Measurements from ENCODE around the gene SPATC1L. TPM values are rescaled to one million over a fixed set of nuclear protein-coding genes. Genes with fewer than 3 reads are reported as not detected.
A peak's percentile ranks its signal among the peaks of the same experiment; 100 is the strongest.

The SPATC1L gene
- total RNA-seq, 1 donor from 2014 or later, result 14.1 TPM

GRCh38 chr21:46165098-46165497 lies 19.2 kb downstream of the SPATC1L start:
- Mint-ChIP-seq H3K36me3 (ENCODE audit: low read depth) (peaks cover 7% of the 10 kb centered on the region), H3K9me3 (ENCODE audit: low read depth) (peaks cover 2% of the 10 kb centered on the region), H3K27me3 (ENCODE audit: low read depth) (no peaks in the 10 kb centered on the region)

GRCh38 chr21:46163380-46163779 lies 20.9 kb downstream of the SPATC1L start:
- no peaks in the 10 kb centered on the region for H3K27me3 Mint-ChIP-seq (ENCODE audit: low read depth)
- H3K4me1 Mint-ChIP-seq (ENCODE audit: low read depth), result no peaks in the 10 kb centered on the region
- DNase-seq (ENCODE audit: low spot score), result no peak
- H3K36me3 Mint-ChIP-seq (ENCODE audit: low read depth), result peaks cover 7% of the 10 kb centered on the region
- no peak overlapping the region for H3K27ac Mint-ChIP-seq (ENCODE audit: unreplicated experiment)
- no peak overlapping the region for H3K4me3 Mint-ChIP-seq (ENCODE audit: unreplicated experiment)
- peaks cover 2% of the 10 kb centered on the region for H3K9me3 Mint-ChIP-seq (ENCODE audit: low read depth)
- TF ChIP-seq, protein P1, sequence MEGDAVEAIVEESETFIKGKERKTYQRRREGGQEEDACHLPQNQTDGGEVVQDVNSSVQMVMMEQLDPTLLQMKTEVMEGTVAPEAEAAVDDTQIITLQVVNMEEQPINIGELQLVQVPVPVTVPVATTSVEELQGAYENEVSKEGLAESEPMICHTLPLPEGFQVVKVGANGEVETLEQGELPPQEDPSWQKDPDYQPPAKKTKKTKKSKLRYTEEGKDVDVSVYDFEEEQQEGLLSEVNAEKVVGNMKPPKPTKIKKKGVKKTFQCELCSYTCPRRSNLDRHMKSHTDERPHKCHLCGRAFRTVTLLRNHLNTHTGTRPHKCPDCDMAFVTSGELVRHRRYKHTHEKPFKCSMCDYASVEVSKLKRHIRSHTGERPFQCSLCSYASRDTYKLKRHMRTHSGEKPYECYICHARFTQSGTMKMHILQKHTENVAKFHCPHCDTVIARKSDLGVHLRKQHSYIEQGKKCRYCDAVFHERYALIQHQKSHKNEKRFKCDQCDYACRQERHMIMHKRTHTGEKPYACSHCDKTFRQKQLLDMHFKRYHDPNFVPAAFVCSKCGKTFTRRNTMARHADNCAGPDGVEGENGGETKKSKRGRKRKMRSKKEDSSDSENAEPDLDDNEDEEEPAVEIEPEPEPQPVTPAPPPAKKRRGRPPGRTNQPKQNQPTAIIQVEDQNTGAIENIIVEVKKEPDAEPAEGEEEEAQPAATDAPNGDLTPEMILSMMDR (IDR thresholded peaks at IDR 0.05), result no peak

More at GRCh38 chr21:46165098-46165497, 19.2 kb downstream of the SPATC1L start:
- no peak overlapping the region for H3K27ac Mint-ChIP-seq (ENCODE audit: unreplicated experiment)
- TF ChIP-seq, protein P1 (IDR thresholded peaks at IDR 0.05), result no peak
- no peaks in the 10 kb centered on the region for H3K4me1 Mint-ChIP-seq (ENCODE audit: low read depth)
- no peak for DNase-seq (ENCODE audit: low spot score)
- H3K4me3 Mint-ChIP-seq (ENCODE audit: unreplicated experiment), result no peak overlapping the region

- Mint-ChIP-seq H3K4me1 (ENCODE audit: low read depth) (no peaks in the 10 kb centered on the region), H3K36me3 (ENCODE audit: low read depth) (peaks cover 7% of the 10 kb centered on the region), H3K9me3 (ENCODE audit: low read depth) (peaks cover 2% of the 10 kb centered on the region), H3K27ac (ENCODE audit: unreplicated experiment) (no peak overlapping the region), H3K27me3 (ENCODE audit: low read depth) (no peaks in the 10 kb centered on the region), H3K4me3 (ENCODE audit: unreplicated experiment) (no peak overlapping the region)
- TF ChIP-seq, protein P1 (IDR thresholded peaks at IDR 0.05), result no peak
- peak; percentile 77 for DNase-seq (ENCODE audit: low spot score)
Observed at GRCh38 chr21:46161633-46162592, 22.3 kb downstream of the SPATC1L start.

GRCh38 chr21:46160907-46161632 lies 23.2 kb downstream of the SPATC1L start:
- Mint-ChIP-seq H3K27ac (ENCODE audit: unreplicated experiment) (no peak overlapping the region), H3K4me3 (ENCODE audit: unreplicated experiment) (no peak overlapping the region), H3K9me3 (ENCODE audit: low read depth) (peaks cover 2% of the 10 kb centered on the region), H3K4me1 (ENCODE audit: low read depth) (no peaks in the 10 kb centered on the region), H3K36me3 (ENCODE audit: low read depth) (peaks cover 5% of the 10 kb centered on the region), H3K27me3 (ENCODE audit: low read depth) (no peaks in the 10 kb centered on the region)
- TF ChIP-seq, protein P1 (IDR thresholded peaks at IDR 0.05), result no peak
- peak; percentile 76 for DNase-seq (ENCODE audit: low spot score)

DNA sequence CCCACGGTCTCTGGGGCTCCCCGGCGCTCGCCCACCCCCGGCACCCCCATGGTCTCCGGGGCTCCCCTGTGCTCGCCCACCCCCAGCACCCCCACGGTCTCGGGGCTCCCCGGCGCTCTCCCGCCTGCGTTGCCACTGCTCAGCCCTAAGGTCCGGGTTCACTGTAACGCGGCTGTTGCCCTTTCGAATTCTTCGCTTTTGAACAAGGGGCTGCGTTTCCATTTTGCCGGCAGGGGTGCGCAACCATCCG lies 23.7 kb downstream of the SPATC1L start:
- H3K4me1 Mint-ChIP-seq (ENCODE audit: low read depth), result no peaks in the 10 kb centered on the region
- H3K4me3 Mint-ChIP-seq (ENCODE audit: unreplicated experiment), result no peak overlapping the region
- peaks cover 5% of the 10 kb centered on the region for H3K36me3 Mint-ChIP-seq (ENCODE audit: low read depth)
- no peaks in the 10 kb centered on the region for H3K27me3 Mint-ChIP-seq (ENCODE audit: low read depth)
- TF ChIP-seq, protein P1 (IDR thresholded peaks at IDR 0.05), result no peak
- no peak for DNase-seq (ENCODE audit: low spot score)
- H3K27ac Mint-ChIP-seq (ENCODE audit: unreplicated experiment), result no peak overlapping the region
- no peaks in the 10 kb centered on the region for H3K9me3 Mint-ChIP-seq (ENCODE audit: low read depth)

All from chondrocyte (in vitro differentiated cells).